GM23338 (cell line): Measurements from ENCODE around the gene CASQ2. TPM values are rescaled to one million over a fixed set of nuclear protein-coding genes. Genes with fewer than 3 reads are reported as not detected.

Experiments used
- ATAC-seq: fragments of 200-7000 bp; cut with Tn5 transposase; 3 replicates; pipeline ENCODE4 v1.9.1; 2020
- DNase-seq: peaks from one replicate; pipeline ENCODE4 v3.0.0-alpha.2; 2015; ENCODE audit warnings: low spot score
- H2AFZ ChIP-seq: fragments of 200-600 bp; sonication (generic); 2 replicates; pipeline ENCODE4 v1.8.0; 2016; ENCODE audit warnings: antibody characterized with exemption, mild to moderate bottlenecking, moderate library complexity
- H3F3A ChIP-seq: fragments of 200-600 bp; sonication (generic); replicated peaks from 2 replicates; pipeline ENCODE4 v1.8.0; 2017; ENCODE audit warnings: antibody characterized with exemption, mixed run types, low read depth
- H3K27ac ChIP-seq: fragments of 200-600 bp; sonication (generic); 2 replicates; pipeline ENCODE4 v1.6.1; 2016; ENCODE audit warnings: low read depth
- H3K27me3 ChIP-seq: fragments of 200-600 bp; sonication (generic); 2 replicates; pipeline ENCODE4 v1.8.0; 2016; ENCODE audit warnings: mild to moderate bottlenecking, mixed run types, moderate library complexity; ENCODE audit not compliant: insufficient read depth
- H3K36me3 ChIP-seq: fragments of 200-600 bp; sonication (generic); 2 replicates; pipeline ENCODE4 v1.8.0; 2016; ENCODE audit warnings: mild to moderate bottlenecking; ENCODE audit not compliant: insufficient read depth
- H3K4me1 ChIP-seq: fragments of 200-600 bp; sonication (generic); 2 replicates; pipeline ENCODE4 v1.8.0; 2016; ENCODE audit warnings: mild to moderate bottlenecking, moderate library complexity; ENCODE audit not compliant: insufficient read depth
- H3K4me2 ChIP-seq: fragments of 200-600 bp; sonication (generic); 2 replicates; pipeline ENCODE4 v1.7.1; 2017; ENCODE audit warnings: mixed run types
- H3K4me3 ChIP-seq: fragments of 200-600 bp; sonication (generic); 2 replicates; pipeline ENCODE4 v1.6.1; 2016; ENCODE audit warnings: mixed run types
- H3K79me2 ChIP-seq: fragments of 200-600 bp; sonication (generic); replicated peaks from 2 replicates; pipeline ENCODE4 v1.8.0; 2017; ENCODE audit warnings: mild to moderate bottlenecking; ENCODE audit not compliant: insufficient read depth
- H3K9me2 ChIP-seq: fragments of 200-600 bp; sonication (generic); 2 replicates; pipeline ENCODE4 v1.8.0; 2017; ENCODE audit not compliant: insufficient read depth
- H4K20me1 ChIP-seq: fragments of 200-600 bp; sonication (generic); replicated peaks from 2 replicates; pipeline ENCODE4 v1.8.0; 2017; ENCODE audit warnings: mild to moderate bottlenecking; ENCODE audit not compliant: insufficient read depth
- H3K27ac Mint-ChIP-seq: 2 replicates; pipeline ENCODE4 v1.8.0; 2020; ENCODE audit warnings: inconsistent platforms, mild to moderate bottlenecking, moderate library complexity, mixed read lengths
- H3K27me3 Mint-ChIP-seq: 3 replicates; pipeline ENCODE4 v1.8.0; 2022; ENCODE audit warnings: low read depth, mild to moderate bottlenecking, moderate library complexity, mixed read lengths, inconsistent platforms; ENCODE audit not compliant: insufficient read depth, poor library complexity
- H3K36me3 Mint-ChIP-seq: 3 replicates; pipeline ENCODE4 v1.8.0; 2021; ENCODE audit warnings: low read depth, mild to moderate bottlenecking, inconsistent platforms, moderate library complexity, mixed read lengths
- H3K4me1 Mint-ChIP-seq: 3 replicates; pipeline ENCODE4 v1.8.0; 2020; ENCODE audit warnings: mild to moderate bottlenecking, inconsistent platforms, mixed read lengths
- H3K4me3 Mint-ChIP-seq: 3 replicates; pipeline ENCODE4 v1.8.0; 2021; ENCODE audit warnings: moderate library complexity, mild to moderate bottlenecking, inconsistent platforms, mixed read lengths
- H3K9me3 Mint-ChIP-seq: 3 replicates; pipeline ENCODE4 v1.8.0; 2020; ENCODE audit warnings: moderate library complexity, mild to moderate bottlenecking, inconsistent platforms, mixed read lengths
- CREB1 ChIP-seq: fragments of 250-450 bp; sonication (Bioruptor Pico); IDR thresholded peaks from 2 replicates; pipeline ENCODE4 v1.5.0; 2020; ENCODE audit warnings: low read depth, mild to moderate bottlenecking, moderate library complexity
- EZH2 ChIP-seq: fragments of 200-600 bp; sonication (generic); IDR thresholded peaks from one replicate; pipeline ENCODE4 v1.8.0; 2017; ENCODE audit warnings: antibody characterized with exemption, mild to moderate bottlenecking, low read depth; ENCODE audit not compliant: unreplicated experiment
- JUNB ChIP-seq: IDR thresholded peaks from one replicate; pipeline ENCODE4 v1.6.1; 2016; ENCODE audit warnings: antibody characterized with exemption; ENCODE audit not compliant: unreplicated experiment
- NANOG ChIP-seq: IDR thresholded peaks from 2 replicates; pipeline ENCODE4 v1.6.1; 2016; ENCODE audit warnings: antibody characterized with exemption, borderline replicate concordance
- POLR2AphosphoS5 ChIP-seq: IDR thresholded peaks from 2 replicates; pipeline ENCODE4 v1.6.1; 2016; ENCODE audit warnings: antibody characterized with exemption, low read depth
- ZNF114 ChIP-seq: fragments of 250-450 bp; sonication (Bioruptor Pico); IDR thresholded peaks from 2 replicates; pipeline ENCODE4 v1.5.0; 2020; ENCODE audit warnings: mild to moderate bottlenecking, moderate library complexity
- polyA plus RNA-seq: library from polyadenylated mRNA; unstranded; fragments of >200 nt; fragmentation: Nextera tagmentation; extraction: Ambion mirVana; gene quantifications from 2 replicates; pipeline ENCODE4 v1.2.1, GENCODE V29; 2016
- total RNA-seq: library from RNA; depleted of rRNA; stranded (reverse); fragments of >200 nt; shearing (Covaris generic); gene quantifications from 2 replicates; pipeline ENCODE4 v1.2.3, GENCODE V29; 2014
- TF ChIP-seq, protein P1 (sequence below), 2 experiments: fragments of 200-600 bp in 1 of 2; sonication (generic) in 1 of 2; conservative IDR thresholded peaks; 2 replicates each; pipeline versions ENCODE4 v1.5.1 to v1.6.1; 2016 to 2017; ENCODE audit warnings: antibody characterized with exemption in 2 of 2, low read depth in 2 of 2, mild to moderate bottlenecking in 2 of 2, moderate library complexity in 1 of 2
- TF ChIP-seq, protein P2 (sequence below): IDR thresholded peaks from 2 replicates; pipeline ENCODE4 v1.6.1; 2016; ENCODE audit warnings: antibody characterized with exemption
- TF ChIP-seq, protein P3 (sequence below): fragments of 250-450 bp; sonication (Bioruptor Pico); IDR thresholded peaks from 2 replicates; pipeline ENCODE4 v1.5.0; 2020; ENCODE audit warnings: mild to moderate bottlenecking, moderate library complexity
- TF ChIP-seq, protein P4 (sequence below): IDR thresholded peaks from one replicate; pipeline ENCODE4 v1.6.1; 2018; ENCODE audit warnings: antibody characterized with exemption; ENCODE audit not compliant: unreplicated experiment

CASQ2 gene
- total and polyA plus RNA-seq, 2 experiments from 2014 or later, result not detected

DNA sequence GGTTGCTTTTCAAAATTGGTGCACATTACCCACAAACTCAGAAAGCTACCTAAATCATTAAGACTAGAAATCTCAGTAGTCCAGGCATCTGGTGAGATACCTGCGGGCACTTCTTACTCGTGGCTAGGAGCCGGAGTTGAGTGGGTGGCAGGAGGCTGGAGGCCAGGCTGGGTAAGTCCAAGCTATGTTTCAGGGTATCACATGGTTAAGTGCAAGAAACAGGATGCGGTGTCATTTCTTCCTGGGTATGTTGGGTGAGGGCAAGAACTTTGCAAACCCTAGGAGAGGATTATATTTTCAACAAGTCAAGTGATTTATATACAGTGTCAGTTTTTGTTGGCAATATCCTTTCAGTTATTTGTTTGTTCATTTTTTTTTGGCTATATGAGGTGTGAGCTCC lies 85.7 kb downstream of the CASQ2 start (continued):
- TF ChIP-seq, protein P1, sequence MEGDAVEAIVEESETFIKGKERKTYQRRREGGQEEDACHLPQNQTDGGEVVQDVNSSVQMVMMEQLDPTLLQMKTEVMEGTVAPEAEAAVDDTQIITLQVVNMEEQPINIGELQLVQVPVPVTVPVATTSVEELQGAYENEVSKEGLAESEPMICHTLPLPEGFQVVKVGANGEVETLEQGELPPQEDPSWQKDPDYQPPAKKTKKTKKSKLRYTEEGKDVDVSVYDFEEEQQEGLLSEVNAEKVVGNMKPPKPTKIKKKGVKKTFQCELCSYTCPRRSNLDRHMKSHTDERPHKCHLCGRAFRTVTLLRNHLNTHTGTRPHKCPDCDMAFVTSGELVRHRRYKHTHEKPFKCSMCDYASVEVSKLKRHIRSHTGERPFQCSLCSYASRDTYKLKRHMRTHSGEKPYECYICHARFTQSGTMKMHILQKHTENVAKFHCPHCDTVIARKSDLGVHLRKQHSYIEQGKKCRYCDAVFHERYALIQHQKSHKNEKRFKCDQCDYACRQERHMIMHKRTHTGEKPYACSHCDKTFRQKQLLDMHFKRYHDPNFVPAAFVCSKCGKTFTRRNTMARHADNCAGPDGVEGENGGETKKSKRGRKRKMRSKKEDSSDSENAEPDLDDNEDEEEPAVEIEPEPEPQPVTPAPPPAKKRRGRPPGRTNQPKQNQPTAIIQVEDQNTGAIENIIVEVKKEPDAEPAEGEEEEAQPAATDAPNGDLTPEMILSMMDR (conservative IDR thresholded peaks at IDR 0.05; ENCODE audit: low read depth in 2 of 2), result no peak
- TF ChIP-seq NANOG (no peak), POLR2AphosphoS5 (no peak)

DNA sequence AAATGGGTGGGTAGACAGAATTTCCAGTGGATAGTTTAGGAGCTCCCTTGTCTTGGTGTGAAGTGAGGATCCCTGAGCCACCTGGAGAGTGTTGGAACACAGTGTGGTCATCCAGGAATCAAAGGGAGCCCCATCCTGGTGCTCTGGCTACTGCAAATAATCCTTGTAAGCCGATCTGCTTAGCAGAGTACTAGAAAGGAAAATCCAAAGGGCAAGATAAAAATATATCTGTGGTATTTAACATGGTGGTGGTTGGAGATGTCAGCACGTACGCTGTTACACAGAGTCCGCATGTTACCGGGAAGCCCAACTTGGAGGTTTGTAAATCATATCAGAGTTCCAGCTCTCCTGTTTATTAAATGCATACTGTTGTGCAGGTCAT lies 87.8 kb downstream of the CASQ2 start:
- no peak overlapping the region for H3K4me3 ChIP-seq
- H3K27me3 ChIP-seq, result no peaks in the 10 kb centered on the region
- peaks cover 6% of the 10 kb centered on the region; the same call in 1 of the 2 replicates for H3K79me2 ChIP-seq
- peaks cover 10% of the 10 kb centered on the region for H3K4me1 Mint-ChIP-seq
- no peak overlapping the region for H3K27ac ChIP-seq
- H3F3A ChIP-seq, result no peaks in the 10 kb centered on the region
- H3K9me2 ChIP-seq, result no peaks in the 10 kb centered on the region
- H3K4me3 Mint-ChIP-seq, result no peak overlapping the region
- H2AFZ ChIP-seq, result no peak overlapping the region
- DNase-seq (no peak), ATAC-seq (no peak)
- 0 out of 2 replicates have a peak, but pooled peaks cover 4% of the 10 kb centered on the region for H4K20me1 ChIP-seq
- H3K27me3 Mint-ChIP-seq, result peaks cover 4% of the 10 kb centered on the region
- H3K9me3 Mint-ChIP-seq, result no peaks in the 10 kb centered on the region
- no peak overlapping the region for H3K4me2 ChIP-seq
- no peaks in the 10 kb centered on the region for H3K4me1 ChIP-seq
- peaks cover 5% of the 10 kb centered on the region; the same call in 1 of the 2 replicates for H3K36me3 ChIP-seq
- H3K36me3 Mint-ChIP-seq, result peaks cover 15% of the 10 kb centered on the region
- no peak overlapping the region for H3K27ac Mint-ChIP-seq
- TF ChIP-seq POLR2AphosphoS5 (no peak), EZH2 (no peak), JUNB (no peak), CREB1 (CRISPR knock-in tag) (no peak), ZNF114 (CRISPR knock-in tag) (no peak)
- TF ChIP-seq, protein P1 (conservative IDR thresholded peaks at IDR 0.05; ENCODE audit: low read depth in 2 of 2), result no peak
- TF ChIP-seq, protein P2, sequence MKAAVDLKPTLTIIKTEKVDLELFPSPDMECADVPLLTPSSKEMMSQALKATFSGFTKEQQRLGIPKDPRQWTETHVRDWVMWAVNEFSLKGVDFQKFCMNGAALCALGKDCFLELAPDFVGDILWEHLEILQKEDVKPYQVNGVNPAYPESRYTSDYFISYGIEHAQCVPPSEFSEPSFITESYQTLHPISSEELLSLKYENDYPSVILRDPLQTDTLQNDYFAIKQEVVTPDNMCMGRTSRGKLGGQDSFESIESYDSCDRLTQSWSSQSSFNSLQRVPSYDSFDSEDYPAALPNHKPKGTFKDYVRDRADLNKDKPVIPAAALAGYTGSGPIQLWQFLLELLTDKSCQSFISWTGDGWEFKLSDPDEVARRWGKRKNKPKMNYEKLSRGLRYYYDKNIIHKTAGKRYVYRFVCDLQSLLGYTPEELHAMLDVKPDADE, result no peak
- TF ChIP-seq, protein P3, sequence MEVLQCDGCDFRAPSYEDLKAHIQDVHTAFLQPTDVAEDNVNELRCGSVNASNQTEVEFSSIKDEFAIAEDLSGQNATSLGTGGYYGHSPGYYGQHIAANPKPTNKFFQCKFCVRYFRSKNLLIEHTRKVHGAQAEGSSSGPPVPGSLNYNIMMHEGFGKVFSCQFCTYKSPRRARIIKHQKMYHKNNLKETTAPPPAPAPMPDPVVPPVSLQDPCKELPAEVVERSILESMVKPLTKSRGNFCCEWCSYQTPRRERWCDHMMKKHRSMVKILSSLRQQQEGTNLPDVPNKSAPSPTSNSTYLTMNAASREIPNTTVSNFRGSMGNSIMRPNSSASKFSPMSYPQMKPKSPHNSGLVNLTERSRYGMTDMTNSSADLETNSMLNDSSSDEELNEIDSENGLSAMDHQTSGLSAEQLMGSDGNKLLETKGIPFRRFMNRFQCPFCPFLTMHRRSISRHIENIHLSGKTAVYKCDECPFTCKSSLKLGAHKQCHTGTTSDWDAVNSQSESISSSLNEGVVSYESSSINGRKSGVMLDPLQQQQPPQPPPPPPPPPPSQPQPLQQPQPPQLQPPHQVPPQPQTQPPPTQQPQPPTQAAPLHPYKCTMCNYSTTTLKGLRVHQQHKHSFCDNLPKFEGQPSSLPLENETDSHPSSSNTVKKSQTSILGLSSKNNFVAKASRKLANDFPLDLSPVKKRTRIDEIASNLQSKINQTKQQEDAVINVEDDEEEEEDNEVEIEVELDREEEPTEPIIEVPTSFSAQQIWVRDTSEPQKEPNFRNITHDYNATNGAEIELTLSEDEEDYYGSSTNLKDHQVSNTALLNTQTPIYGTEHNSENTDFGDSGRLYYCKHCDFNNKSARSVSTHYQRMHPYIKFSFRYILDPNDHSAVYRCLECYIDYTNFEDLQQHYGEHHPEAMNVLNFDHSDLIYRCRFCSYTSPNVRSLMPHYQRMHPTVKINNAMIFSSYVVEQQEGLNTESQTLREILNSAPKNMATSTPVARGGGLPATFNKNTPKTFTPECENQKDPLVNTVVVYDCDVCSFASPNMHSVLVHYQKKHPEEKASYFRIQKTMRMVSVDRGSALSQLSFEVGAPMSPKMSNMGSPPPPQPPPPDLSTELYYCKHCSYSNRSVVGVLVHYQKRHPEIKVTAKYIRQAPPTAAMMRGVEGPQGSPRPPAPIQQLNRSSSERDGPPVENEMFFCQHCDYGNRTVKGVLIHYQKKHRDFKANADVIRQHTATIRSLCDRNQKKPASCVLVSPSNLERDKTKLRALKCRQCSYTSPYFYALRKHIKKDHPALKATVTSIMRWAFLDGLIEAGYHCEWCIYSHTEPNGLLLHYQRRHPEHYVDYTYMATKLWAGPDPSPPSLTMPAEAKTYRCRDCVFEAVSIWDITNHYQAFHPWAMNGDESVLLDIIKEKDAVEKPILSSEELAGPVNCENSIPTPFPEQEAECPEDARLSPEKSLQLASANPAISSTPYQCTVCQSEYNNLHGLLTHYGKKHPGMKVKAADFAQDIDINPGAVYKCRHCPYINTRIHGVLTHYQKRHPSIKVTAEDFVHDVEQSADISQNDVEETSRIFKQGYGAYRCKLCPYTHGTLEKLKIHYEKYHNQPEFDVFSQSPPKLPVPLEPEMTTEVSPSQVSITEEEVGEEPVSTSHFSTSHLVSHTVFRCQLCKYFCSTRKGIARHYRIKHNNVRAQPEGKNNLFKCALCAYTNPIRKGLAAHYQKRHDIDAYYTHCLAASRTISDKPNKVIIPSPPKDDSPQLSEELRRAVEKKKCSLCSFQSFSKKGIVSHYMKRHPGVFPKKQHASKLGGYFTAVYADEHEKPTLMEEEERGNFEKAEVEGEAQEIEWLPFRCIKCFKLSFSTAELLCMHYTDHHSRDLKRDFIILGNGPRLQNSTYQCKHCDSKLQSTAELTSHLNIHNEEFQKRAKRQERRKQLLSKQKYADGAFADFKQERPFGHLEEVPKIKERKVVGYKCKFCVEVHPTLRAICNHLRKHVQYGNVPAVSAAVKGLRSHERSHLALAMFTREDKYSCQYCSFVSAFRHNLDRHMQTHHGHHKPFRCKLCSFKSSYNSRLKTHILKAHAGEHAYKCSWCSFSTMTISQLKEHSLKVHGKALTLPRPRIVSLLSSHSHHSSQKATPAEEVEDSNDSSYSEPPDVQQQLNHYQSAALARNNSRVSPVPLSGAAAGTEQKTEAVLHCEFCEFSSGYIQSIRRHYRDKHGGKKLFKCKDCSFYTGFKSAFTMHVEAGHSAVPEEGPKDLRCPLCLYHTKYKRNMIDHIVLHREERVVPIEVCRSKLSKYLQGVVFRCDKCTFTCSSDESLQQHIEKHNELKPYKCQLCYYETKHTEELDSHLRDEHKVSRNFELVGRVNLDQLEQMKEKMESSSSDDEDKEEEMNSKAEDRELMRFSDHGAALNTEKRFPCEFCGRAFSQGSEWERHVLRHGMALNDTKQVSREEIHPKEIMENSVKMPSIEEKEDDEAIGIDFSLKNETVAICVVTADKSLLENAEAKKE (CRISPR knock-in tag), result no peak
- TF ChIP-seq, protein P4, sequence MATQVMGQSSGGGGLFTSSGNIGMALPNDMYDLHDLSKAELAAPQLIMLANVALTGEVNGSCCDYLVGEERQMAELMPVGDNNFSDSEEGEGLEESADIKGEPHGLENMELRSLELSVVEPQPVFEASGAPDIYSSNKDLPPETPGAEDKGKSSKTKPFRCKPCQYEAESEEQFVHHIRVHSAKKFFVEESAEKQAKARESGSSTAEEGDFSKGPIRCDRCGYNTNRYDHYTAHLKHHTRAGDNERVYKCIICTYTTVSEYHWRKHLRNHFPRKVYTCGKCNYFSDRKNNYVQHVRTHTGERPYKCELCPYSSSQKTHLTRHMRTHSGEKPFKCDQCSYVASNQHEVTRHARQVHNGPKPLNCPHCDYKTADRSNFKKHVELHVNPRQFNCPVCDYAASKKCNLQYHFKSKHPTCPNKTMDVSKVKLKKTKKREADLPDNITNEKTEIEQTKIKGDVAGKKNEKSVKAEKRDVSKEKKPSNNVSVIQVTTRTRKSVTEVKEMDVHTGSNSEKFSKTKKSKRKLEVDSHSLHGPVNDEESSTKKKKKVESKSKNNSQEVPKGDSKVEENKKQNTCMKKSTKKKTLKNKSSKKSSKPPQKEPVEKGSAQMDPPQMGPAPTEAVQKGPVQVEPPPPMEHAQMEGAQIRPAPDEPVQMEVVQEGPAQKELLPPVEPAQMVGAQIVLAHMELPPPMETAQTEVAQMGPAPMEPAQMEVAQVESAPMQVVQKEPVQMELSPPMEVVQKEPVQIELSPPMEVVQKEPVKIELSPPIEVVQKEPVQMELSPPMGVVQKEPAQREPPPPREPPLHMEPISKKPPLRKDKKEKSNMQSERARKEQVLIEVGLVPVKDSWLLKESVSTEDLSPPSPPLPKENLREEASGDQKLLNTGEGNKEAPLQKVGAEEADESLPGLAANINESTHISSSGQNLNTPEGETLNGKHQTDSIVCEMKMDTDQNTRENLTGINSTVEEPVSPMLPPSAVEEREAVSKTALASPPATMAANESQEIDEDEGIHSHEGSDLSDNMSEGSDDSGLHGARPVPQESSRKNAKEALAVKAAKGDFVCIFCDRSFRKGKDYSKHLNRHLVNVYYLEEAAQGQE, result no peak
